SU-DHL-6 (cell line): Measurements from ENCODE around the gene BRD4.

Source experiments
- H2AFZ ChIP-seq: fragments of 200-600 bp; sonication (generic); 2 replicates; pipeline ENCODE4 v1.6.1; 2014; ENCODE audit warnings: low read depth, mild to moderate bottlenecking, moderate library complexity, mixed read lengths, antibody characterized with exemption, low read length; ENCODE audit not compliant: severe bottlenecking
- H3F3A ChIP-seq: fragments of 200-600 bp; shearing (Covaris generic); 2 replicates; pipeline ENCODE4 v1.6.0; 2016; ENCODE audit warnings: antibody characterized with exemption, mild to moderate bottlenecking; ENCODE audit not compliant: insufficient read depth
- H3K27ac ChIP-seq: fragments of 200-600 bp; sonication (generic); 2 replicates; pipeline ENCODE4 v1.5.1; 2016; ENCODE audit warnings: low read depth, mild to moderate bottlenecking, low read length, moderate library complexity, mixed read lengths
- H3K27me3 ChIP-seq: fragments of 200-600 bp; sonication (generic), shearing (Covaris generic); 2 replicates; pipeline ENCODE4 v1.6.0; 2014; ENCODE audit warnings: mild to moderate bottlenecking, low read length
- H3K36me3 ChIP-seq: fragments of 200-600 bp; sonication (generic); 2 replicates; pipeline ENCODE4 v1.6.1; 2014; ENCODE audit warnings: mild to moderate bottlenecking, low read length, mixed read lengths
- H3K4me2 ChIP-seq: fragments of 300-600, 200-600 bp; shearing (Covaris generic), sonication (generic); 2 replicates; pipeline ENCODE4 v1.6.0; 2014; ENCODE audit warnings: low read length, low read depth, mild to moderate bottlenecking; ENCODE audit not compliant: poor library complexity, severe bottlenecking
- H3K4me3 ChIP-seq: fragments of 200-600 bp; sonication (generic); 2 replicates; pipeline ENCODE4 v1.5.1; 2014; ENCODE audit warnings: antibody characterized with exemption, low read length, mild to moderate bottlenecking, mixed read lengths; ENCODE audit not compliant: insufficient read depth, poor library complexity, severe bottlenecking
- H3K79me2 ChIP-seq: fragments of 200-600 bp; sonication (generic); 2 replicates; pipeline ENCODE4 v1.6.1; 2014; ENCODE audit warnings: mild to moderate bottlenecking, low read length, moderate library complexity; ENCODE audit not compliant: insufficient read depth
- H3K9ac ChIP-seq: fragments of 200-600 bp; sonication (generic); 2 replicates; pipeline ENCODE4 v1.7.0; 2014; ENCODE audit warnings: mild to moderate bottlenecking, low read length
- H3K9me2 ChIP-seq: fragments of 200-600 bp; sonication (generic); replicated peaks from 2 replicates; pipeline ENCODE4 v1.6.1; 2014; ENCODE audit warnings: low read length; ENCODE audit not compliant: insufficient read depth
- H3K9me3 ChIP-seq: fragments of 200-600 bp; sonication (generic); 2 replicates; pipeline ENCODE4 v1.6.1; 2014; ENCODE audit warnings: low read length, mixed read lengths; ENCODE audit not compliant: insufficient read depth
- H4K20me1 ChIP-seq: fragments of 200-600 bp; sonication (generic); 2 replicates; pipeline ENCODE4 v1.6.1; 2014; ENCODE audit warnings: low read depth, mild to moderate bottlenecking, antibody characterized with exemption, low read length, moderate library complexity, mixed read lengths
- CTCF ChIP-seq: fragments of 200-600 bp; sonication (generic); IDR thresholded peaks from one replicate; pipeline ENCODE4 v1.5.1; 2017; ENCODE audit warnings: antibody characterized with exemption, mild to moderate bottlenecking, low read length, moderate library complexity; ENCODE audit not compliant: insufficient read depth, poor library complexity, severe bottlenecking
- EZH2phosphoT487 ChIP-seq: fragments of 200-600 bp; sonication (generic), shearing (Covaris generic); conservative IDR thresholded peaks from 2 replicates; pipeline ENCODE4 v1.6.1; 2018; ENCODE audit warnings: mild to moderate bottlenecking, antibody characterized with exemption, low read length, moderate library complexity, mixed read lengths

BRD4 gene

GRCh38 chr19:15292847-15293582 lies 39.3 kb downstream of the BRD4 start:
- Histone ChIP-seq H2AFZ (no peak overlapping the region), H3K27me3 (no peaks in the 10 kb centered on the region), H3K36me3 (no peaks in the 10 kb centered on the region), H3K4me2 (peak overlapping the region; percentile 36), H3K9ac (no peak overlapping the region; the same call in 1 of the 2 replicates), H3K4me3 (no peak overlapping the region), H3K9me2 (no peaks in the 10 kb centered on the region), H4K20me1 (peaks cover 45% of the 10 kb centered on the region; the same call in 1 of the 2 replicates), H3K9me3 (no peaks in the 10 kb centered on the region), H3K27ac (peak overlapping the region; percentile 55), H3F3A (peaks cover 30% of the 10 kb centered on the region), H3K79me2 (peaks cover 98% of the 10 kb centered on the region)
- no peak for TF ChIP-seq EZH2phosphoT487
- TF ChIP-seq CTCF: no peak

GRCh38 chr19:15292140-15292539 lies 40.2 kb downstream of the BRD4 start:
- Histone ChIP-seq H2AFZ (no peak overlapping the region), H4K20me1 (peaks cover 36% of the 10 kb centered on the region; the same call in 1 of the 2 replicates), H3K36me3 (no peaks in the 10 kb centered on the region), H3K4me2 (peak overlapping the region; percentile 69), H3K27ac (peak overlapping the region; percentile 54; the same call in 1 of the 2 replicates), H3K9ac (no peak overlapping the region), H3F3A (peaks cover 39% of the 10 kb centered on the region), H3K27me3 (no peaks in the 10 kb centered on the region), H3K79me2 (peaks cover 98% of the 10 kb centered on the region), H3K9me3 (no peaks in the 10 kb centered on the region), H3K4me3 (no peak overlapping the region), H3K9me2 (no peaks in the 10 kb centered on the region)
- TF ChIP-seq EZH2phosphoT487 (no peak), CTCF (no peak)

- no peaks in the 10 kb centered on the region for H3K9me3 ChIP-seq
- no peaks in the 10 kb centered on the region for H3K9me2 ChIP-seq
- H3K79me2 ChIP-seq: peaks cover 98% of the 10 kb centered on the region
- no peak overlapping the region for H3K4me3 ChIP-seq
- H3K36me3 ChIP-seq: no peaks in the 10 kb centered on the region
- peak overlapping the region; percentile 69 for H3K4me2 ChIP-seq
- TF ChIP-seq EZH2phosphoT487 (no peak), CTCF (no peak)
- H3K27ac ChIP-seq: peak overlapping the region; percentile 54; the same call in 1 of the 2 replicates
- peaks cover 45% of the 10 kb centered on the region for H3F3A ChIP-seq
- H2AFZ ChIP-seq: no peak overlapping the region
- H3K9ac ChIP-seq: no peak overlapping the region
- no peaks in the 10 kb centered on the region for H3K27me3 ChIP-seq
- peaks cover 35% of the 10 kb centered on the region; the same call in 1 of the 2 replicates for H4K20me1 ChIP-seq
Measured at GRCh38 chr19:15291548-15292021, 40.8 kb downstream of the BRD4 start.
